ENCODE data around the gene HMGB3. TPM values are rescaled to one million over a fixed set of nuclear protein-coding genes. Genes with fewer than 3 reads are reported as not detected.
"Not testable (repeated sequence)": the region's sequence is repeated elsewhere in the genome, so short reads cannot be mapped to it uniquely, and the experiment has no call there.

HMGB3 gene
- total and polyA plus RNA-seq, 12 donors: 3.9 to 33.7 (median 17.9) TPM

DNA sequence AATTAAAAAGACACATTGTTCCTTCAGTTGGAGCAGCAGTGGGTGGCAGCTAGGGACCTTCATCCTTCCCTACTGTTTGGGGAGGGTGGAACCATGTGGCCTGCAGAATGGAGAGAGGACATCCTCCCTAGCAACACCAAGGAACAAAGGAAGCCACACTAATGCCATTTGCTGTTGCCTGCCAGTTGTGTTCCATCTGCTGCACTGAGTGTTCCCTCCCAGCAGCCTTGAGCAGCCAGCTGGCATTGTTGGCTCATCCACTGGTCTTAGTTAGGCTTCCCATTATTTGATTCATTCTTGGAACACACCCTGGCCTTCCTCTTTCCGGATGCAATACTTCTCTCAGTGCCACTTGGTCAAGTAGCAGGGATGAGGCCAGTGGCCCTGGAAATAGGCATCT, 25.0 kb upstream of the HMGB3 start:
- 20 to 73% (median 44%) methylated on average over 1 of the region's 1 CpG for WGBS, 4 donors
- H3K9me3 ChIP-seq (replicated peaks in 1 of 3): no peaks in the 10 kb centered on the region
- no peak overlapping the region for H3K27ac ChIP-seq

GRCh38 chrX:150959557-150959956, 23.6 kb upstream of the HMGB3 start:
- intact Hi-C loops (cut with DNase I): no loop called here
- Histone ChIP-seq H3K36me3 (replicated peaks in 1 of 2) (no peaks in the 10 kb centered on the region), H3K4me1 (replicated peaks in 1 of 2) (no peaks in the 10 kb centered on the region), H3K27me3 (peaks cover 7% of the 10 kb centered on the region), H3K4me3 (no peak overlapping the region), H3K27ac (no peak overlapping the region), H3K9me3 (replicated peaks in 1 of 3) (no peaks in the 10 kb centered on the region)
- 60 to 85% (median 80%) methylated on average over 2 of the region's 2 CpGs for WGBS, 4 donors
- TF ChIP-seq POLR2A (IDR thresholded peaks at IDR 0.05) (no peak), CTCF (IDR thresholded peaks at IDR 0.05) (no peak)
- no peak for DNase-seq

More for the DNA sequence above, 25.0 kb upstream of the HMGB3 start:
- intact Hi-C loops (cut with DNase I): no loop called here
- no peak overlapping the region for H3K4me3 ChIP-seq
- H3K36me3 ChIP-seq (replicated peaks in 1 of 2): no peaks in the 10 kb centered on the region
- peak; percentile 28 to 83 (median 55) for DNase-seq
- TF ChIP-seq CTCF (IDR thresholded peaks at IDR 0.05) (no peak), POLR2A (IDR thresholded peaks at IDR 0.05) (no peak)
- peaks cover 7% of the 10 kb centered on the region for H3K27me3 ChIP-seq
- H3K4me1 ChIP-seq (replicated peaks in 1 of 2): no peaks in the 10 kb centered on the region

GRCh38 chrX:150961631-150962030, 21.5 kb upstream of the HMGB3 start:
- no peak for DNase-seq
- intact Hi-C loops (cut with DNase I): no loop called here
- Histone ChIP-seq H3K9me3 (replicated peaks in 1 of 3) (no peaks in the 10 kb centered on the region), H3K36me3 (replicated peaks in 1 of 2) (no peaks in the 10 kb centered on the region), H3K4me3 (no peak overlapping the region), H3K27me3 (peaks cover 7% of the 10 kb centered on the region), H3K4me1 (replicated peaks in 1 of 2) (no peaks in the 10 kb centered on the region), H3K27ac (no peak overlapping the region)
- TF ChIP-seq POLR2A (IDR thresholded peaks at IDR 0.05): no peak
- TF ChIP-seq CTCF (IDR thresholded peaks at IDR 0.05): no peak
- 77 to 96% (median 89%) methylated on average over 4 to 7 of the region's 7 CpGs for WGBS, 4 donors

DNA sequence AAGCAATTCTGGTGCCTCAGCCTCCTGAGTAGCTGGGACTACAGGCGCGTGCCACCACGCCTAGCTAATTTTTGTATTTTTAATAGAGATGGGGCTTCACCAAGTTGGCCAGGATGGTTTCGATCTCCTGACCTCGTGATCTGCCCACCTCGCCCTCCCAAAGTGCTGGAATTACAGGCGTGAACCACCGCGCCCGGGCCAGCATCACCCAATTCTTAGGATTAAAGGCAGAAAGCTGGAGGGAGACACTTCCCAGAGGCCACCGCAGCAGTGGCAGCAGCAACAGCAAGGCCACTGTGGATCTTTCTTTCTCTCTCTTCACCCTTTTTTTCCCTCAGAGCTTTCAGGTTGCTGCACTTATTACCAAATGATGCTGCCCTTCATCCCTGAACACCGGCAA, 18.7 kb upstream of the HMGB3 start:
- H3K4me3 ChIP-seq; H3K4me1 ChIP-seq (replicated peaks in 1 of 2); intact Hi-C loops (cut with DNase I); H3K9me3 ChIP-seq (replicated peaks in 1 of 3); H3K36me3 ChIP-seq (replicated peaks in 1 of 2); H3K27ac ChIP-seq; DNase-seq: not testable (repeated sequence)
- 89 to 98% (median 93%) methylated on average over 7 to 12 of the region's 12 CpGs for WGBS, 4 donors
- H3K27me3 ChIP-seq: peaks cover 13% of the 10 kb centered on the region

GRCh38 chrX:150966235-150966634, 16.9 kb upstream of the HMGB3 start:
- Histone ChIP-seq H3K9me3 (replicated peaks in 1 of 3) (no peaks in the 10 kb centered on the region), H3K27ac (no peak overlapping the region), H3K4me1 (replicated peaks in 1 of 2) (no peaks in the 10 kb centered on the region), H3K4me3 (no peak overlapping the region), H3K36me3 (replicated peaks in 1 of 2) (no peaks in the 10 kb centered on the region), H3K27me3 (peaks cover 13% of the 10 kb centered on the region)
- intact Hi-C loops (cut with DNase I): no loop called here
- TF ChIP-seq POLR2A (IDR thresholded peaks at IDR 0.05) (no peak), CTCF (IDR thresholded peaks at IDR 0.05) (no peak)
- no peak for DNase-seq
- WGBS, 4 donors: 28 to 59% (median 56%) methylated on average over 4 to 11 of the region's 11 CpGs

Data from adrenal gland (tissue), 12 donors.